ENCODE results near the gene CHI3L1. TPM values are rescaled to one million over a fixed set of nuclear protein-coding genes. Genes with fewer than 3 reads are reported as not detected.

CHI3L1 gene
- total RNA-seq, 1 donor = 273 TPM

GRCh38 chr1:203200916-203201315 lies 14.4 kb upstream of the CHI3L1 start:
- TF ChIP-seq CTCF (IDR thresholded peaks at IDR 0.05; ENCODE audit: extremely low read depth, low read depth, low read length) = no peak
- Histone ChIP-seq H3K4me3 (ENCODE audit: insufficient read depth, low read length) (no peak overlapping the region), H3K9me3 (ENCODE audit: low read depth, low read length) (no peaks in the 10 kb centered on the region), H3K4me2 (ENCODE audit: insufficient read depth, low read length) (peak overlapping the region; percentile 70), H3K4me1 (ENCODE audit: insufficient read depth, low read length) (peaks cover 71% of the 10 kb centered on the region), H3K27ac (ENCODE audit: low read depth, low read length) (peak overlapping the region; percentile 84), H3K79me2 (ENCODE audit: insufficient read depth, low read length) (no peaks in the 10 kb centered on the region), H3K36me3 (ENCODE audit: insufficient read depth, low read length) (no peaks in the 10 kb centered on the region), H2AFZ (ENCODE audit: low read length) (no peak overlapping the region), H3K27me3 (ENCODE audit: insufficient read depth, low read length) (no peaks in the 10 kb centered on the region), H4K20me1 (ENCODE audit: insufficient read depth, low read length) (no peaks in the 10 kb centered on the region)
- no peak for DNase-seq (ENCODE audit: insufficient read length, low spot score, missing footprints)

GRCh38 chr1:203199816-203200571 lies 13.5 kb upstream of the CHI3L1 start:
- peak overlapping the region; percentile 84 for H3K27ac ChIP-seq (ENCODE audit: low read depth, low read length)
- no peaks in the 10 kb centered on the region for H3K9me3 ChIP-seq (ENCODE audit: low read depth, low read length)
- H2AFZ ChIP-seq (ENCODE audit: low read length) = peak overlapping the region; percentile 68
- peaks cover 71% of the 10 kb centered on the region for H3K4me1 ChIP-seq (ENCODE audit: insufficient read depth, low read length)
- no peaks in the 10 kb centered on the region for H3K27me3 ChIP-seq (ENCODE audit: insufficient read depth, low read length)
- DNase-seq (ENCODE audit: insufficient read length, low spot score, missing footprints) = peak; percentile 89
- no peak for TF ChIP-seq CTCF (IDR thresholded peaks at IDR 0.05; ENCODE audit: extremely low read depth, low read depth, low read length)
- no peaks in the 10 kb centered on the region for H4K20me1 ChIP-seq (ENCODE audit: insufficient read depth, low read length)
- H3K36me3 ChIP-seq (ENCODE audit: insufficient read depth, low read length) = no peaks in the 10 kb centered on the region
- peak overlapping the region; percentile 70 for H3K4me2 ChIP-seq (ENCODE audit: insufficient read depth, low read length)
- H3K4me3 ChIP-seq (ENCODE audit: insufficient read depth, low read length) = peak overlapping the region; percentile 17
- H3K79me2 ChIP-seq (ENCODE audit: insufficient read depth, low read length) = no peaks in the 10 kb centered on the region

GRCh38 chr1:203199481-203199815 lies 12.9 kb upstream of the CHI3L1 start:
- DNase-seq (ENCODE audit: insufficient read length, low spot score, missing footprints) = no peak
- Histone ChIP-seq H2AFZ (ENCODE audit: low read length) (no peak overlapping the region), H3K4me3 (ENCODE audit: insufficient read depth, low read length) (peak overlapping the region; percentile 4), H3K27me3 (ENCODE audit: insufficient read depth, low read length) (no peaks in the 10 kb centered on the region), H4K20me1 (ENCODE audit: insufficient read depth, low read length) (no peaks in the 10 kb centered on the region), H3K27ac (ENCODE audit: low read depth, low read length) (peak overlapping the region; percentile 84), H3K4me2 (ENCODE audit: insufficient read depth, low read length) (peak overlapping the region; percentile 70), H3K79me2 (ENCODE audit: insufficient read depth, low read length) (no peaks in the 10 kb centered on the region), H3K9me3 (ENCODE audit: low read depth, low read length) (no peaks in the 10 kb centered on the region), H3K36me3 (ENCODE audit: insufficient read depth, low read length) (no peaks in the 10 kb centered on the region), H3K4me1 (ENCODE audit: insufficient read depth, low read length) (peaks cover 71% of the 10 kb centered on the region)
- TF ChIP-seq CTCF (IDR thresholded peaks at IDR 0.05; ENCODE audit: extremely low read depth, low read depth, low read length) = no peak

- H3K36me3 ChIP-seq (ENCODE audit: insufficient read depth, low read length) = no peaks in the 10 kb centered on the region
- H3K79me2 ChIP-seq (ENCODE audit: insufficient read depth, low read length) = no peaks in the 10 kb centered on the region
- TF ChIP-seq CTCF (IDR thresholded peaks at IDR 0.05; ENCODE audit: extremely low read depth, low read depth, low read length) = no peak
- DNase-seq (ENCODE audit: insufficient read length, low spot score, missing footprints) = no peak
- H3K4me2 ChIP-seq (ENCODE audit: insufficient read depth, low read length) = no peak overlapping the region
- no peaks in the 10 kb centered on the region for H3K27me3 ChIP-seq (ENCODE audit: insufficient read depth, low read length)
- no peaks in the 10 kb centered on the region for H4K20me1 ChIP-seq (ENCODE audit: insufficient read depth, low read length)
- peaks cover 71% of the 10 kb centered on the region for H3K4me1 ChIP-seq (ENCODE audit: insufficient read depth, low read length)
- no peak overlapping the region for H2AFZ ChIP-seq (ENCODE audit: low read length)
- H3K27ac ChIP-seq (ENCODE audit: low read depth, low read length) = peak overlapping the region; percentile 84
- no peaks in the 10 kb centered on the region for H3K9me3 ChIP-seq (ENCODE audit: low read depth, low read length)
- H3K4me3 ChIP-seq (ENCODE audit: insufficient read depth, low read length) = no peak overlapping the region
Measured at GRCh38 chr1:203199002-203199401, 12.5 kb upstream of the CHI3L1 start.
